ENCODE results near the gene SH3D19. TPM values are rescaled to one million over a fixed set of nuclear protein-coding genes. Genes with fewer than 3 reads are reported as not detected.

SH3D19 gene
- total RNA-seq, 1 experiment from 2014 or later: 15.5 TPM

DNA sequence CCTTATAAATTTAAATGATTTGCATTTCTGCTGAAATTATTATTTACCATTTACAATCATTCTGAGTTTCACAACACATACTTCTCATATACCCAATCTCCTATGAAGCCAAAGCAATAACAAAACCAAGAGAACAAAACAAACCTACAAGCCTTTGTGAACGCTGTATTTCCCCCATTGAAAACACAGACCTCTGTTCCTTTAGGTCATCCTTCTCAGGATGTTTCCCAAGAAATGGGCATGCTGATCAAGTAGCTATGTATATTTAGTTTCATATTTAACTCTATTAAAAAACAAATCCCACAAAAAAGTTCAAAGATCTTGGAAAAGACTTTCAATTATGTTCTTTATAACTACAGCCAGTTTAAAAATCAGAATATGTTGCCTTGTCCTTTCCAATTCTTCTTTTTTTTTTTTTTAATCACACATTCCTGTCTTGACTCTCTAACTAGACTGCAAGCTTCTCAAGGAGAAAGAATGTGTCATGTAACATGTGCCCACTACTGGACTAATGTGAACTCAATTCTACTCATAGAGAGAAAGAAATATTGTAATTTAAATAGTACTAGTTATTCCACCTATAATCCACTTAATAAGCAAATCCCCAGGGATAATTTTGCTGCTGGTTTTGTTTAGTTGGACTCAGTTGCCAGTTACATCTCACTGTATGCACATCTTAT lies 132.7 kb downstream of the SH3D19 start:
- no TSS peak for BruUV-seq (replicated peaks)
- intact Hi-C loops (cut with micrococcal nuclease; ENCODE audit: unreplicated experiment): no loop called here
- Mint-ChIP-seq H3K9me3 (ENCODE audit: low read depth, unreplicated experiment) (no peaks in the 10 kb centered on the region), H3K36me3 (ENCODE audit: insufficient read depth, unreplicated experiment) (no peaks in the 10 kb centered on the region), H3K27me3 (ENCODE audit: unreplicated experiment) (no peaks in the 10 kb centered on the region), H3K27ac (ENCODE audit: unreplicated experiment) (no peak overlapping the region), H3K4me1 (ENCODE audit: low read depth, unreplicated experiment) (peaks cover 19% of the 10 kb centered on the region), H3K4me3 (ENCODE audit: low read depth, unreplicated experiment) (no peak overlapping the region)
- TF ChIP-seq, protein P1, sequence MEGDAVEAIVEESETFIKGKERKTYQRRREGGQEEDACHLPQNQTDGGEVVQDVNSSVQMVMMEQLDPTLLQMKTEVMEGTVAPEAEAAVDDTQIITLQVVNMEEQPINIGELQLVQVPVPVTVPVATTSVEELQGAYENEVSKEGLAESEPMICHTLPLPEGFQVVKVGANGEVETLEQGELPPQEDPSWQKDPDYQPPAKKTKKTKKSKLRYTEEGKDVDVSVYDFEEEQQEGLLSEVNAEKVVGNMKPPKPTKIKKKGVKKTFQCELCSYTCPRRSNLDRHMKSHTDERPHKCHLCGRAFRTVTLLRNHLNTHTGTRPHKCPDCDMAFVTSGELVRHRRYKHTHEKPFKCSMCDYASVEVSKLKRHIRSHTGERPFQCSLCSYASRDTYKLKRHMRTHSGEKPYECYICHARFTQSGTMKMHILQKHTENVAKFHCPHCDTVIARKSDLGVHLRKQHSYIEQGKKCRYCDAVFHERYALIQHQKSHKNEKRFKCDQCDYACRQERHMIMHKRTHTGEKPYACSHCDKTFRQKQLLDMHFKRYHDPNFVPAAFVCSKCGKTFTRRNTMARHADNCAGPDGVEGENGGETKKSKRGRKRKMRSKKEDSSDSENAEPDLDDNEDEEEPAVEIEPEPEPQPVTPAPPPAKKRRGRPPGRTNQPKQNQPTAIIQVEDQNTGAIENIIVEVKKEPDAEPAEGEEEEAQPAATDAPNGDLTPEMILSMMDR (IDR thresholded peaks at IDR 0.05; ENCODE audit: unreplicated experiment): no peak
- no peak for DNase-seq
- CTCF ChIA-PET: no interaction called here

DNA sequence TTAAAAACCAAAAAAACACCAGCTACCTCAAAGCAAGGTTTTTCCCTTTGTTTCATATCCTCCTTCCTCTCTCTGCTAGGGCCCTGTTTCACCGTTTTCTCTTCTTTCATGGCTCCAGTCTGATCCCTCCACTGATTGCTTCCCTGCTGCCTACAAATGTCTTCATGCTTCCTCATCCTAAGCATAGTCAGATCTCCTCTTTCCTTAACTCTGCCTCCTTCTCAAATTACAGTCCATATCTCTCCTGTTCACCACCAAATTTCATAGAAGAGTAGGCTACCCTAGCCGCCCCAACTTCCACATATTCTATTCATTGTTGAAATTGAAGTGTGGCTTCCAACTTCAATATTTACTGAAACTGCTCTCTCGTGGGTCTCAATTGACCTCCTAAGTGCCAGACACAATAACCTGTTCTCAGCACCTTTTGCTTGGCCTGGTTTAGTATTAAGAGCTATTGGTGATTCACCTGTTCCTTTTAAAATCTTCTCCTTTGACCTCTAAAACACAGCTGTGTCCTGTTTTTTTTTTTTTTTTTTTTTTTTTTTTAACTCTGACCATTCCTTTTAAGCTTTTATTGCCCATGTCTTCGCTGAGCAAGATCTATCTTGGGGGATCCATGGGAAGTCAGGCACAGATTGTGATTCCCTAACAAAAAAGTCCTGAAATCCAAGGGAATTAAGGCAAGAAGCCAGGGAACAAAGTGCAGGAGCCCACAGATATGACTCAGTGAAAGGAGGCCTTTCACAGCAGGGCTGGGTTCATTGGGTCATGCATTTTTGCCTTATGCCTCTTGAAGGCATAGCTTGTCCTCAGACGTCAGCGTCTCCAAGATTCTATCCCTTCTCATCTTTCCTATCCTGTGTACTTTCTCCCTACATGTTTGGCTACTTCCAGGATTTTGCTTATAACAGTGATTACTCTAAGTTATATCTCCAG lies 140.6 kb downstream of the SH3D19 start:
- H3K4me3 Mint-ChIP-seq (ENCODE audit: low read depth, unreplicated experiment): peak overlapping the region; percentile 35
- BruUV-seq (replicated peaks): no TSS peak
- peak; percentile 18 for DNase-seq
- peaks cover 17% of the 10 kb centered on the region for H3K4me1 Mint-ChIP-seq (ENCODE audit: low read depth, unreplicated experiment)
- no peaks in the 10 kb centered on the region for H3K36me3 Mint-ChIP-seq (ENCODE audit: insufficient read depth, unreplicated experiment)
- H3K27me3 Mint-ChIP-seq (ENCODE audit: unreplicated experiment): no peaks in the 10 kb centered on the region
- no peaks in the 10 kb centered on the region for H3K9me3 Mint-ChIP-seq (ENCODE audit: low read depth, unreplicated experiment)
- CTCF ChIA-PET: interaction anchor here (0.7 to 1.3 kb wide), 6 partner anchors 9 to 299 kb away, joined by 3 to 8 read pairs (median 5); no protein-coding TSS in a partner anchor
- intact Hi-C loops (cut with micrococcal nuclease; ENCODE audit: unreplicated experiment): no loop called here
- TF ChIP-seq, protein P1 (IDR thresholded peaks at IDR 0.05; ENCODE audit: unreplicated experiment): no peak
- H3K27ac Mint-ChIP-seq (ENCODE audit: unreplicated experiment): peak overlapping the region; percentile 70

DNA sequence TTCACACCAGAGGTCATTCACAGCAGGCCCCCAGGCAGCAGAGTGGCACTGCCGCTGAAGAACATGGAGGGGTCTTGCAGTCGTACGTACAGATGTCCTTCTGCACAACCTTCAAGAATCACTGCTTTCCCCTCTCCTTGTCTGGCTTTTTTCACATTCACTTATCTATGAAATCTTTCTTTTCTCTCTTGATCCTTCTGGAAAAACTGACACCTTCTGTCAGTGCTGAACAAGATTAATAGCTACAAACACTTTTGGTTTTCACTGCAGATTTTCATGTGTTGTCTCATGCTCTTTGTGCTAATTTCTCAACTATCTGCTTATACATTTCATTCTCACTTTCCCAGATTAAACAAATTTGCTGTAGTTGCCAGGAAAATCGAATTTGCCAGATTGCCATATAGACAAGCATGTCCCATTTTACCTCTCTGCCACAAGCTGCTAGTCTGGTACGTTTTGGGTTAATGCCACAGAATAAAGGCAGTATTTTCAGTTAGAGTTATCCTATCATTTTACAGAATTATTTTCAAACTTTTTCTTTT lies 142.9 kb downstream of the SH3D19 start:
- CTCF ChIA-PET: no interaction called here

DNA sequence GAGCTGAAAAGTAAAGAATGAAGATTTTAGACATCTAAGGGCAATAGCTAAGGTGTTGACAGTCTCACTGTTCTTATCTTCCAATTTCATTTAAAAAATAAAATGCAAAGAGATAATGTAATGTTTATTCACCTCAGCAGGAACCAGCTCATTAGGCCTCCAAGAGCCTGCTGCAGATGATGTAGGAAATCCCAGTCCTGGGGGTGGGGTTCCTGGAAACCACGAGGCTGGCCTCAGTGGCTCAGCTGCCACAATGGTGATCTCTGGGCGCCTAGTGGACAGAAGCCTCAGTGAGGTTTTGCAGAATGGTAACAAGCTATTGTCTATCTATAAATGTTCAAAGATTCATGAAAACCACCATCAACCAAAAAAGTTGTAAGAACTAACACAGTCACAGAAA lies 148.7 kb downstream of the SH3D19 start:
- no peak overlapping the region for H3K4me3 Mint-ChIP-seq (ENCODE audit: low read depth, unreplicated experiment)
- H3K27ac Mint-ChIP-seq (ENCODE audit: unreplicated experiment): no peak overlapping the region
- DNase-seq: no peak
- no peaks in the 10 kb centered on the region for H3K36me3 Mint-ChIP-seq (ENCODE audit: insufficient read depth, unreplicated experiment)
- H3K9me3 Mint-ChIP-seq (ENCODE audit: low read depth, unreplicated experiment): no peaks in the 10 kb centered on the region
- H3K27me3 Mint-ChIP-seq (ENCODE audit: unreplicated experiment): no peaks in the 10 kb centered on the region
- TF ChIP-seq, protein P1 (IDR thresholded peaks at IDR 0.05; ENCODE audit: unreplicated experiment): no peak
- CTCF ChIA-PET: no interaction called here
- no TSS peak for BruUV-seq (replicated peaks)
- no peaks in the 10 kb centered on the region for H3K4me1 Mint-ChIP-seq (ENCODE audit: low read depth, unreplicated experiment)
- intact Hi-C loops (cut with micrococcal nuclease; ENCODE audit: unreplicated experiment): no loop called here

More for the DNA sequence above, 142.9 kb downstream of the SH3D19 start:
- Mint-ChIP-seq H3K4me3 (ENCODE audit: low read depth, unreplicated experiment) (no peak overlapping the region), H3K27me3 (ENCODE audit: unreplicated experiment) (no peaks in the 10 kb centered on the region), H3K36me3 (ENCODE audit: insufficient read depth, unreplicated experiment) (no peaks in the 10 kb centered on the region), H3K27ac (ENCODE audit: unreplicated experiment) (no peak overlapping the region), H3K4me1 (ENCODE audit: low read depth, unreplicated experiment) (peaks cover 17% of the 10 kb centered on the region), H3K9me3 (ENCODE audit: low read depth, unreplicated experiment) (no peaks in the 10 kb centered on the region)
- no peak for DNase-seq
- BruUV-seq (replicated peaks): no TSS peak
- TF ChIP-seq, protein P1 (IDR thresholded peaks at IDR 0.05; ENCODE audit: unreplicated experiment): no peak
- intact Hi-C loops (cut with micrococcal nuclease; ENCODE audit: unreplicated experiment): no loop called here

Measured in Calu3 (cell line).